GM21737 (cell line): ENCODE data around the gene ADAMTS13.
"Not testable (repeated sequence)": the region's sequence is repeated elsewhere in the genome, so short reads cannot be mapped to it uniquely, and the experiment has no call there.

Experiments
- ATAC-seq: cut with Tn5 transposase; IDR thresholded peaks from one replicate; pipeline ENCODE4 v1.9.1; 2021; ENCODE audit warnings: mild to moderate bottlenecking, moderate library complexity; ENCODE audit not compliant: unreplicated experiment

Gene ADAMTS13

DNA sequence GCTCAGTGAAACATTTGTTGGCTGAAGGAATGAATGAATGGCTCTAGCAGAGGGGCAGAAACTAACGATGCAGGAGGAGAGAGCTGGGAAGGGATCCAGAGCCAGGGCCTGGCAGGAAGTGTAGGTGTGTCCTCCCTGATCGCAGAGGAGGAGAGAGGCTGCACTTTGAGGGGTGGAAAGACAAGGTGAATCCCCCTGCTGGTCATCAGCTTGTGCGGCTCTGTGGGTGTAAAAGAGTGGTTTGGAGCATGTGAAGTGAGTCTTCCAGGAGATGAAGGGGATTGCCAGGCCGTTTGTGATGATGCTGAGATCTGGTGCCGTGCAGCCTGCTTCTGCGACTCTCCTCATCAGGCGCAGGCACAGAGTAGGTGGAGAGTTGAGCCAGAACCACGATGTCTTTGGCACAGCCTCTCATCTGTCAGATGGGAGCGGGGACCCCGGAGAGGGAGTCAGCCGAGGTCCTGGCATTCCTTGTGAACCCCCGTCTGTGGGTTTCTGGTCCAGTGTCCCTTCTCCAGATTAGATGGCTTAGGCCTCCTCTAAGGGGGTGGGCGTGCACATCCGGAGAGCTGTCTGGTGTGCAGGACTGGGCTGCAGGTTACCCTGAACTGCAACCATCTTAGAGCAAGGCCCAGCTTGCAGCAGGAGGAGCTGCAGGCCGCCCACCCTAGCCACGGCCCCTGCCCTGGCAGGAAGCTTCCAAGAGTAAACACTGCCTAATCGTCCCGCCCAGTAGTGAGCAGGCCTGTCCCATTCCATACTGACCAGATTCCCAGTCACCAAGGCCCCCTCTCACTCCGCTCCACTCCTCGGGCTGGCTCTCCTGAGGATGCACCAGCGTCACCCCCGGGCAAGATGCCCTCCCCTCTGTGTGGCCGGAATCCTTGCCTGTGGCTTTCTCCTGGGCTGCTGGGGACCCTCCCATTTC is at the start of gene ADAMTS13:
TSS of gene ADAMTS13 (plus strand) at position 753 of the 928 bp plus-strand sequence. CDS start at position 830, 77 bp downstream.
- no peak for ATAC-seq

DNA sequence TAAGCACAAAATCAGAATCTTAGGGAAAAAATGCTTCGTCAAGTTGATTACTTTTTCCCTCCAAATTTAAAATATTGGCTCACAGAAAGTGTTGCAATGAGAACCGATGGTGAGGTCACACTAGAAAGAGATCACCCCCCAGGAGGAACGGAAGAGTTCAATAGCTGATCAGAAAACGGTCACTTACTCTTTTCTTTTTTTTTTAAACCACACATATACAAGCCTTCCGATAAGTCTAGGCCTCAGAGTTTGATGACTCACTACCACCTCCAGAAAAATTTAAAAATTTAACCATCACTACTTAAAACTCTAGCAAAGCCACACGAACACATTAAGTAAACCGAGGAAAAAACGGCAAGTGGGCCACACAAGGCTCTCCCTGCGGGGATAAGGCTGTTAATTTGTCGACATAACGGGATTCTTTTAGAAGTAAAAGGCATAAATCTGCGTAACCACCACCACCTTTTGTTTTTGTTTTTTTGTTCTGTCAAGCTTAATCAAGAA is 47.5 kb upstream of the ADAMTS13 start:
- ATAC-seq: no peak

DNA sequence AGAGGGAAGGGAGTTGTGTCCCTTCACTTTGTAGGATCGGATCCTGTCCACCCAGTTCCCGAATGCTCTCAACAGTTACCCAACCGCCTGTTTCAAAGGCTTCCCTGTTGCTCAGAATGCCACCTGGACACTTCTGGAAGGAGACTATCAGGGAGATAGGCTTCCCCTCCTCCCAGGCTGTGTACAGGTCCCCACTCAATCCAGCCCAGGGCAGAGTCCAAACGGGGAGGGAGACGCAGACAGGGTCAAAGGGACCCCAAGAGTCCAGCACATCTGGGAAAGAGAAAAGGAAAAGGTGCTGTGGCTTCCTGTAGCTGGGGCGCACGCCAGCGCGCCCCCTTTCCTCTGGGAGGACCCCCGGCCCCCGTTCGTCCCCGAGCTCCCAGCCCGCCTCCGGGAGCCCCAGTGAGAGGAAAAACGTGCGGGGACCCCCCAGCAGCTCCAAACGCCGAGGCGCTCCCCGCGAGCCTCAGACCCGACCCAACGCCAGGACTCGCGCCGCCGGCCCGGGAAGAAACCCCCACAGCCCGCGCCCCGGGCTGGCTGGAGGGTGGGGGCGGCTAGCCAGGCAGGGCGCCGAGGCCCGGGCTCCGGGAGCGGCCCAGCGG is 46.9 kb upstream of the ADAMTS13 start:
- ATAC-seq: peak; percentile 3

DNA sequence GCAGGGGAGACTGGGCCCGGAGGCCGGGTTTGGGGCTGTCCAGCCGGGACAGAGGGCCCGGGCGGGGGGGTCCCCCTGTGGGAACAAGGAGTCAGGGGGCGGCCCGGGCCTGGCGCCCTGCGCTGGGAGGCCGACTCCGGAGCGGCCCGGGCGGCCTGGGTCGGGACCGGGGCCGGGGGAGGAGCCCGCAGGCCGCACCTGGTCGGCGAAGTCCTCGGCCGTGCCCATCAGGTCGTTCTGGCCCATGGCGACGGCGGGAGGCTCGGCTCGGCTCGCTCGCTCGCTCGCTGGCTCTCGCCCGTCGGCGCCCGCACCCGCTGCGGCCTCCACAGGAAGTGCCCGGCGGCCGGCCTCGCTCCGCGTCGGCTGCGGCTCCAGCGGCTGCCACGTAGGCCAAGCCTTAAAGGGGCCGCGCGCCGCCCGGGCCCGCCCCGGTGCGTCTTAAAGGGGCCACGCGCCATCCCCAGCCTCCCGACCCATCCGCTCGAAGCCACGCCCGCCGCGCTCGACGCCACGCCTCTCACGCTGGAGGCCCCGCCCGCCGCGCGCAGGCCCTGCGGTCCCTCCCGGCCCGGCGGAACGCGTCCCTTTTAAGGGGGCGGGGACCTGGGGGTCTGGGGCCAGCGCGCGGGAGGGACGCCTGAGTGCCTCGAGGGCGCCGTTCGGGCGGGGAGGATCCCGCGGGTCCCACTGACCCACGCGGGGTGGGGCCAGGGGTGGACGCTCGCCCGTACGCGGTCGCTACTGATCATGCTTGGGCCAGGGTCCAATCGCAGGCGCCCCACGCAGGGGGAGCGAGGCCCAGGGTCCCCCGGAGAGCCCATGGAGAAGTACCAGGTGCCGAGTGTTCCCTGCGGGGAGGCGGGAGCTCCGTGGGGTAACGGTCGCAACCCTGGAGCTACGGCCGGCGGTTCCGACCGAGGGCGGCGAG is 46.2 kb upstream of the ADAMTS13 start, which contains the start of the genes STKLD1 and SURF4:
TSS of gene STKLD1 (plus strand) at position 643 of the 931 bp plus-strand sequence. CDS start at position 751, 108 bp downstream.
TSS of gene SURF4 (minus strand) at position 337 of the 931 bp plus-strand sequence. CDS start at position 246, 91 bp downstream.
- peak; percentile 88 for ATAC-seq

DNA sequence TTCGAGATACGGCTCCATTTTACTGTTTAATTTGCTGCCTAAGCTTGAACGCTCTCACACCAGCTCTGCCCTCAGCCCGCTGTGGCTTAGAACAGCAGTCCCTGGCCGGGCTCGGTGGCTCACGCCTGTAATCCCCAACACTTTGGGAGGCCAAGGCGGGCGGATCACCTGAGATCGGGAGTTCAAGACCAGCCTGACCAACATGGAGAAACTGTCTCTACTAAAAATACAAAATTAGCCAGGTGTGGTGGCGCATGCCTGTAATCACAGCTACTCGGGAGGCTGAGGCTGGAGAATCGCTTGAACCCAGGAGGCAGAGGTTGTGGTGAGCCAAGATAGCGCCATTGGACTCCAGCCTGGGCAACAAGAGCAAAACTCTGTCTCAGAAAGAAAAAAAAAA is 44.9 kb upstream of the ADAMTS13 start:
- not testable (repeated sequence) for ATAC-seq

DNA sequence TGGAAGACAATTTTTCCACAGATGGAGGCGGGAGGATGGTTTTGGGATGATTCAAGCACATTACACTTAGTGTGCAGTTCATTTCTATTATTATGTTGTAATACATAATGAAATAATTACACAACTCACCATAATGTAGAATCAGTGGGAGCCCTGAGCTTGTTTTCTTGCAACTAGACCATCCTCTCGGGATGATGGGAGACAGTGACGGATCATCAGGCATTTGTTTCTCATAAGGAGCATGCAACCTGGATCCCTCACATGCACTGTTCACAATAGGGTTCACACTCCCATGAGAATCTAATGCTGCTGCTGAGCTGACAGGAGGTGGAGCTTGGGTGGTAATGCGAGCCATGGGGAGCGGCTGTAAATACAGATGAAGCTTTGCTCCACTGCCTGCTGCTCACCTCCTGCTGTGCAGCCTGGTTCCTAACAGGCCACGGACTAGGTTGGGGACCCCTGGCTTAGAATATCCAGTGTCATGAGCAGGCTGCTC is 44.4 kb upstream of the ADAMTS13 start:
- no peak for ATAC-seq

DNA sequence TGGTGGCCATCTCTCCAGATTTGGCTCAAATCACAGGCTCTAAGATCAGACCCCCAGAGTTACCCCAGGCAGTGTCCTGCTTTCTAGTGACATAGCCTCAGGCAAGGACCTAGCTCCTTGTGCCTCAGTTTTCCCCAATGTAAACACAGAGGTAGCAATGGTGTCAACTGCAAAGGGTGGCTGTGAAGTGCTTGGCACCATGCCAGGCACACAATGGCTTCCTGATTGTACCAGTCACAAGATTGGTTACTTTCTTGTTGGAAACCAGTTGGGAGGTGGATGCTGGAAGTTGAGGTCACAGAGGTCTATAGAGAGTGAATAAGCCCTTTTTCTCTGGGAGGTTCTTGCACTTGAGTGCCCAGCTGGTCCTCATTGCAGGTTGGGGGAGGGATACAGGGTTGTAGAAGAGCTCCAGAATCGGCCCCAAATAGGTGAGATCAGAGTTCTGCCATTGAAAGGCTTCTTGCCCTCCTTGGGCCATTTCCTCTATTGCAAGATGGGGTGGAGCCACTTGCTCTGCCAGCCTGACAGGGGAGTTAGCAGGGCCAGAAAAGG is 43.7 kb upstream of the ADAMTS13 start:
- ATAC-seq: no peak

DNA sequence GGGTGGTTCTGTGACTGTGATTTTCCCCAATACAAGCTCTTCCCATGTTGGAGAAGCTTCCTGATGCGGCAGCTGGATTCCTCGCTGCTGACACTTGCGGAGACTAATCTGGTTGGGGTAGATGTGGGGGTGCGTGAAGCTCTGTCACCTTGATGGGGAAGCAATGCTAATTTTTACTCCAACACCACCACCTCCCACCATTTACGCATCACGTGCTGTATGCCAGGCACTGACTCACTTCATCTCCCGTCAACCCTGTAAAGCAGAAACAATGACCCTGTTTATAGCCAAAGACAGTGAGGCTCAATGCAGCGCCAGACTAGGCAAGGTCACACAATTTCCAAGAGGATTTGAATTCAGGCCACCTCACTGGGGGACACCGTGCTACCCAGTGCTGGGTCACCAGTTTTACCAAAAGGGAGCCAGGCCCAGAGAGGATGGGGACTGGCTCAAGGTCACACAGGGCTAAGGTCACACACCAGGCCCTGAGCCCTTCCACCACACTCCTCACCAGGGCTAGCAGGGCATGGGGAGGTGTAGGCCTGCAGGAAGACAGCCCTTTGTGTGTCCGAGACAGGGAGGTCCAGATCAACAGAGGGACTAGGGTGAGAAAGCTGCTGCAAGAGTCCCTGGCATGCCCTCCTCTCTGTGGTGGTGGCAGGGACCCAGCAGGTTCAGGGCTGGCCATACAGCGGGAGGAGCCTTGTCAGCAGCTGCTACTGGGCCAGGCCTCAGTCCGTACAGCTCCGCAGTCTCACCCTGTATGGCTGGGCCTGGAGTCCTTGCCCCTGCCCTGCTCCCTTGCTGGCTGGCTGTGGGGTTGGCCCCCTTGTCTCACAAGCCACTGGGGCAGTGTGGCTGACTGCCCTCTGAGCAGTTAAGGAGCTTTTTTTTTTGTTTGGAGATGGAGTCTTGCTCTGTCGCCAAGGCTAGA is 42.7 kb upstream of the ADAMTS13 start:
- ATAC-seq: no peak

DNA sequence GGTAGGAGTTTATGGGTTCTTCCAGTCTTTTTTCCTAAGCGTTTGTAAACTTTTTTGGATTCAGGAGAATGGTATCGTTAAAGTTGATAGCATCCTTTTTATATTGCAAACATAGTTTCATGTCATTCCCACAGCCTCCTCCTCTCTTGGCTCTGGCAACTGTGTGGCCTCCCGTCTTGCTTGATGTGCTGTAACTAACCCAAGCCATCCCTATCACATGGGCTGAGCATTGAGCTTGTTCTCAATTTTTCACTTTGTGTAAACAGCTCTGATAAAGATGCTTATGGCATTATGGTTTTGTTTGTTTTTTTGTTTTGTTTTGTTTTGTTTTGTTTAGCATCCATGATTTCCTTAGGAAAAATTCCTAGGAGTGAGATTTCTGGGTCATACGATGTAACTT is 41.4 kb upstream of the ADAMTS13 start:
- no peak for ATAC-seq

DNA sequence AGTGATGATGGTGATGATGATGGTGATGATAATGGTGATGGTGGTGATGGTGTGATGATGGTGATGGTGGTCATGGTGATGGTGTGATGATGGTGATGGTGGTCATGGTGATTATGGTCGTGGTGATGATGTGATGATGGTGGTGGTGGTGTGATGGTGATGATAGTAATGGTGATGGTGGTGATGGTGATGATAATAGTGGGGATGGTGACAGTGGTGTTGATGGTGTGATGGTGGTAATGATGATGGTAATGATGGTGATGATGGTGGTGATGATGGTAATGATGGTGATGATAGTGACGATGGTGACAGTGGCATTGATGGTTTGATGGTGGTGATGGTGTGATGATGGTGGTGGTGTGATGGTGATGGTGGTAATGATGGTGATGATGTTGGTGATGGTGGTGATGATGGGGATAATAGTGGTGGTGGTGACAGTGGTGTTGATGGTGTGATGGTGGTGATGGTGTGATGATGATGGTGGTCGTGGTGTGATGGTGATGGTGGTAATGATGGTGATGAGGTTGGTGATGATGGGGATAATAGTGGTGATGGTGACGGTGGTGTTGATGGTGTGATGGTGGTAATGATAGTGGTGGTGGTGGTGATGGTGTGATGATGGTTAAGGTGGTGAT is 39.5 kb upstream of the ADAMTS13 start:
- ATAC-seq: no peak

DNA sequence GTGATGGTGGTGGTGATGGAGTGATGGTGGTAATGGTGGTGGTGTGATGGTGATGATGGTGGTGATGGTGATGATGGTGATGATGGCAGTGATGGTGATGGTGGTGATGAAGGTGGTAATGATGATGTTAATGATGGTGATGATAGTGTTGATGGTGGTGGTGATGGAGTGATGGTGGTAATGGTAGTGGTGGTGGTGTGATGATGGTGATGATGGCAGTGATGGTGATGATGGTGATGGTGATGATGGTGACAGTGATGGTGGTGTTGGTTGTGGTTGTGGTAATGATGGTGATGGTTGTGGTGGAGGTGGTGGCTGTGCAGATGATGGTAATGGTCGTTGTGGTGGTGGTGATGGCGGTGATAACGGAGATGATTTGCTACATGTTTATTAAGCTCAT is 38.7 kb upstream of the ADAMTS13 start:
- ATAC-seq: no peak

DNA sequence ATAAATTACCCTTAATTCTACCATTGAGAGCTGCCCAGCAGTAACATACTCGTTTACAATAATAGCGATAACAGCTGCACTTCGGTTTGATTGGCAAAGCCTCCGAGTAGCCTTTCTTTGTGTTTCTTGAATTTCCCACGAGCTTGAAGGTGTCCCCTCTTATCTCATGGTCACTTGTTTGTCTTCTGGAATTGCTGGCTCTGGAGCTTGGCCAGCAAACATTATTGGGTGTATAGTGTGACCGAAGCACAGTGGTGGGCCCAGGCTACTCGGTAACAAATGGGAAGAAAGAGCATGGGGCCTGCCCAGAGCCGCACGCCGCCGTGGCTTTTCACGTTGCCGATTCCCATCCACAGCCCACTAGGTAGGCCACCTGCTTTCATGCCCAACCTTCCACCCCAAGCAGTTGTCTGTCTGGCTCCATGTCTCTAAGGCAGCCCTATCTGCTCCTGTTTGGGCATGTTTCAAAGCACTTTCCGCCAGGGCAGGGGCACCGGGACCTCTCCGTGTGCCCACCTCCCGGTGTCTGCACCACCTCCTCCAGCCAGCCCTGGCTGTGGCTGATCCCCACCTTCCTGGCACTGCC is 37.3 kb upstream of the ADAMTS13 start:
- no peak for ATAC-seq

DNA sequence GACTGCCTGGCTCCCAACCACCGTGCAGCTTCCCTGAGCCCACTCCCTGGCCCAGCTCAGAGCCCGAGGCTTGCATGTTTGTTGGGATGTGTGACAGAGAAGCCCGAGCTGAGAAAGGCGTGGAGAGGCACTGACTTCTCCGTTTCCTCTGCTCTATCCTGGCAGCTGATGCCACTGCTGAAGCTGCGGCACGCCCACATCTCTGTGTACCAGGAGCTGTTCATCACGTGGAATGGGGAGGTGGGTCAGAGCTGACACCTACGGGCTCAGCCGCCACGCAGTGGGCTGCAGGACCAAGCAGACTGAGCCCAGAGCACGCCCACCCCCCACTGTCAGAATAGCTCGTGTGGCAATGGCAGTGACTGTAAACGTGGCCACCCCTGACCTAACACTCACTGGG is 36.7 kb upstream of the ADAMTS13 start:
- ATAC-seq: no peak

DNA sequence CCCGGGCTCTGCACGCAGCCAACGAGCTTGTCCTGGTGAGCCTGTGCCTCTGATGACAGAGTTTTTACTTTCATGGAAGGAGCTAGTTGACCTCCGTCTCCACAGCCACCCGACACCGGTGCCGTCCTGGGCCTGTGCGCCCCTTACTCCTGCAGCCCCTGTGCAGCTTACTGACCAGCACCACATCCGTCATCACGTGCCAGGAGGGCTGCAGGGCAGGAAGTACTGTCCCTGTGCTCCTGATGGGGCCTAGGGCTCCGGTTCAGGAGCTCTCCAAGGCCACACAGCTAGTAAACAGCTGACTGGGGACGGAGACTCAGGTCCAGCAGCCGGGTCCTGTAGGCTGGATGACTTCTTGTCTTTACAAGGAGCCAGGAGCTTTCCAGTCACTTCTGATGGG is 35.8 kb upstream of the ADAMTS13 start:
- ATAC-seq: no peak

DNA sequence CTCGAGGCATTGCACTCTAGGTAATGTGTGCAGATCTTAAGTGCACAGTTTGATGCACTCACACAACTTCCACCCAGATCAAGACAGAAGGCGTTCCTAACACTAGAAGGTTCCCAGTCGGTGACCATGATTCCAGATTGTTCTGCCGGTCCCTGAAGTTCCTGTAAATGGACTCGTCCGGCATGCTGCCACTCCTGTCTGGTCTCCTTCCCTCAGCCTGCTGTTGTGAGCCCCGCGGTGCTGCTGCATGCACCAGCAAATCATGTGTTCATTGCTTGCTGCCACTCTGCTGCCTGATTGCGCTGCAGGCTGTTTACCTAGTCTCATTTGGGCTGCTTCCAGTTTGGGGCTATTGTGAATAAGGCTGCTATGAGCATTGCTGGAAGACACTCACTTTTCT is 34.5 kb upstream of the ADAMTS13 start:
- ATAC-seq: no peak

DNA sequence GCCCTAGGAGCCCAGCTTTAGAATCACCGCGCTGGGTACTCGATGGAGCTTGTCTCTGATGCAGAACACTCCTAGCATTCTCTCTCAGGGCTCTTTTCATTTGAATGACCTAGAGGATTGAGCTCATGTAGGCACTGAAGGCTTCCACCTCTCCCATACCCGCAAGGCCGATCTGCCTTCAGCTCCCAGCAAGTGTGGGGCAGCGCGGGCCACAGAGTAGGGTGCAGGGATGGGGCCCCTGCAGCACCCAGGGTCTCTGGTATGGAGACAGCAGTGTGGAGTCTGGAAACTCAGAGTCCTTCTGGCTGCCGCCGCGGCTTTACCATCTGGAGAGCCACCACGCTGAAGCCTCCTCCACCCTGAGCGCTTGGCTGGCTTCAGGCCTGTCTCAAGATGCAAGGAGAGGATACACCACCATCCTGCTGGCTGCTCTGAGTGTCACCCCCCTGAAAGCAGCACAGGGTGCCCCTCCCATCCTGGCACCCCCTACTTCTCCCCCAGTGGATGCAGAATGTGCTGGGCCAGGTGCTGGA is 33.1 kb upstream of the ADAMTS13 start:
- no peak for ATAC-seq

DNA sequence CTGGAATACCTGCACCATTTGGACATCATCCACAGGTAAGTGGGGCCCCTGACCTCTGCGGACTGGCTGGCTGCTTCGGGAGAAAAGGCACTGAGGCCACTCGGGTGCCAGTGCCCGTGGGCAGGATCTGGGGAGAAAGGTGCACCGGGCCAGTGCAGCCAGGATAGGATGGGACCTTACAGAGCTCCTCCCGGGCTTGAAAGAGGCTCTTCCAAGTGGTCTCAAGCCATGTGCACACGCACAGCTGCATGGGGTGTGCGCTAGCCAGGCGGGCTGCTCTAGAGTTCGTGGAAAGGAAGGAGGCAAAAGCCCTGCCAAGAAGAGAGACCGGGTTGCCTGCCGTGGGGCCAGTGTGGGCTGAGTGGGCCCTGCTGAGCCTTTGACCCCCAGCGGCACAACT is 32.6 kb upstream of the ADAMTS13 start:
- ATAC-seq: no peak

DNA sequence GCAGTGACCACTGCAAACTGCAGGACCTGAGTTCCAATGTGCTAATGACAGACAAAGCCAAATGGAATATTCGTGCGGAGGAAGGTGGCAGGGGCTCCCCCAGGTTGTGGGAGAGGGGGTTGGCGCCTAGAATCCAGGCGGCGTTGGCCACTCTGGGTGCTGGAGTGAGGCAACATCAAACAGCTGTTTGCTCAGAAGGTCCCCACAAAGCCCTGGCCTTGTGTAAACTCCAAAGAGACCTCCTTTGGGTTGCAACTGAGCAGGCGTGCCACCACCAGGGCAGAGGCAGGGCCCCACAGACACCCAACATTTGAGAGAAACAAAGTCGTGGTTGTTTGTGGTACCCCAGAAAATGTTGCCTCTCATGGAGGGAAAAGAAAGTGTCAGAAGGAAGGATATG is 31.5 kb upstream of the ADAMTS13 start:
- ATAC-seq: no peak
